ENCODE results near the gene AMMECR1.
A peak's percentile ranks its signal among the peaks of the same experiment; 100 is the strongest.
"Not testable (repeated sequence)": the region's sequence is repeated elsewhere in the genome, so short reads cannot be mapped to it uniquely, and the experiment has no call there.

AMMECR1 gene

DNA sequence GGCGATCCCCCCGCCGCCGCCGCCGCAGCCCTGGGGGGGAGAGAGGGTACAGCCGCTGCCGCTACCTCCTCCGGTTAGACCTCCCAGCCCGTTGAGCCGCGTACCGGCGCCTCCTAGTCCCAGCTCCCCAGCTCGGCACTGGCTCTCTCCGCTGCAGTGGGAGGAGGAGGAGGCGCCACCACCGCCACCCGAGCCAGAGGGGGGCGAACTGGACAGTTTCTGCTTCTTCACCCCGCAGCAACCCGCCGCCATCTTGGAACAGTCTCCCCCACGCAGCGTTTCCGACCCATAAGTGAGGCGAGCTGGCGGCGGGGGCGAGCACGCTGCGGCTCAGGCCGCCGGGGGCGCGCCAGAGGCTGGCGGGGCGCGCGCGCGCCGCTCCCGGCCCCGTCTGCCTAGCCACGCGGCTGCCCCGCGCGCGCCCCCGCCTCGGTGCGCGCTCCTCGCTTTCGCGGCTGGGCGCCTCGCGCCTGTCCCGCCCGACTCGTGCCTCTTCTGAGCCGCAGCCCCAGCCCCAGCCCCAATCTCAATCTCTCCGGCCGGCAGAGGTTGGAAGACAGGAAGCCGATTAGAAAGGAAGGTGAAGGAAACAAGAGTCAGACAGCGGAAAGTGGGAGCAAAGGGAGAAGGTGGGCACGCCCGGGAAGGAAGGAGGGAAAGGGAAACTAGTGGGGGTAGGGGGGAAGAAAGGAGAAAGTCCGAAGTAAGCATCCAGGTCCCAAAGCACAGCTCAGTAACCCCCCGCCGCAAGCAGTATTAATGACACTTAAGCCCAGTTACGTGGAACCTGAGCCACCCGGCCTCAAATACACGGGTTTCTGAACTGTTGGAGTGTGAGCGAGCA lies at the start of gene AMMECR1:
Gene AMMECR1 (minus strand): TSS at position 266 of the 844 bp plus-strand sequence. CDS start 14 bp downstream, at position 252.
- DNase-seq (ENCODE audit: low spot score) = peak; percentile 92

DNA sequence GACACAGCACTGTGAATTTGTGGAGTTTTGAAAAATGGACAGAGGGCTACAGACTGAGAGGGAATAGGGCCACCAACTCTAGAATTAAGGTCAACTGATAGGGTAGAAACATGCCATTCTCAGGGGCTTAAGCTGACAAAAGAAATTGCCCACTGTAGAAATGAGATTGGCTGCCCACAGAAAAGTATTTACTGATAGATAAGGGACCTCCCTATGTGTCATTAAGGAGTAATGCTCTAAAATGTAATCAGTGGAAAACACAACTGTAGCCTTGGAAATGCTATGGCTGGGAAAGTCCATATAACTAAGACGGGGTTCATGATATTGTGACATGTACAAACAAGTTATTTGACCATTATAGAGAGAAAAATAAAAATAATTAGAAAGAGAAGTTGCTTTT lies 45.4 kb upstream of the AMMECR1 start:
- no peak for DNase-seq (ENCODE audit: low spot score)

DNA sequence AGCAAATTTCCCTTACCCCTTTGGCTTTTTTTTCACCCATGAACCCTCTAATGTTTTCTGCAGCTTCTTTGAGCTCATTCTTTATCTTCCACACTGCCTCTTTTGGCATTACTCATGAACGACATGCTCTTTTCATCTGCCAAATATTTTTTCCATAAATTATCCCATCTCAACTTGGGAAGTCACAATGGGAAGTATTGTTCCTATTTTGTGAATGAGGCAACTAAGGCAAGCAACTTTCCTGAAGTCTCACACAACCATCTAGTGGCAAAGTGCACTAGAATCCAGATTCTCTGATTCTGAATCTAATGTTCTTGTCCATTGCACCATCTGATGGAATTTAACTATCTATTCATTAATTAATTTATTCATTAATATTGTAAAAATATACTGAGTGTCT lies 41.4 kb upstream of the AMMECR1 start:
- no peak for DNase-seq (ENCODE audit: low spot score)

DNA sequence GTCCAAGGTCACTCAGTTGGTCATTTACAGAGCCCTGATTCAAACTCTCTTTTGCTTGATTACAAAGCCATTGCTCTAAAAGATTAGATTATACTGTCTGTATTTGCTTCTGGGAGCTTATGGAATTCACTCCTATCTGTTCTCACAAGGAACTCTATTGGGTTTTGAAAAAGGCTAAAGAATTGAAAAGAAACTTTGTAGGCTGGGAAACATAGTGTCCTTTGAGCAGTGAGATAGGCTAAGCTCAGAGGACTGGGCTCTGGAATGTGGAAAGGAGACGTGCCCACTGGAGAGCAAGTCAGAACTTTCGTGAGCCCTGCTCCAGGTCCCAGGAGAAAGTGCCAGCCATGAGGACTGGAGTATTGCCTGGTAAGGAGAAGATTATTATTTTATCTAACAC lies 40.7 kb upstream of the AMMECR1 start, which contains the start of gene RTL9:
Gene RTL9 (plus strand): TSS at position 301 of the 400 bp plus-strand sequence. CDS start 91,770 bp downstream, outside the sequence.
- no peak for DNase-seq (ENCODE audit: low spot score)

DNA sequence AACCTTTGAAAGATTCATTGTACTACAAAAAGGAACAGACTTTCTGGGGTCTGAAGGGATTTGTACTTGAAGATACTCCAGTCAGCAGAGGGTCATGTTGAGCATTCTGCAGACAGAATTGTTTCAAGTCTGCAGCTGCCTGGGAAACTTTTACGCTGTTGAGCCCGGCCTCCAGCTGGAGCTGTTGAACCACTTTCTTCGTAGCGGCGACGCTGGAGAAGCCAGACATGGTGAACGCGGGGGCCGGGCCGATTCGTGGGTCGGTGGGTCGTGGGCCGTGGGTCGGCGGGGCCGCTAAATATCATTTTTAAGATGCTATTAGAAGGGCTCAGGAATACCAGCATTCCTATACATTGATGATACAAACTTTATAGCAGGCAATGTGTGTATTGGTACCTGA lies 28.8 kb upstream of the AMMECR1 start:
- DNase-seq (ENCODE audit: low spot score) = no peak

DNA sequence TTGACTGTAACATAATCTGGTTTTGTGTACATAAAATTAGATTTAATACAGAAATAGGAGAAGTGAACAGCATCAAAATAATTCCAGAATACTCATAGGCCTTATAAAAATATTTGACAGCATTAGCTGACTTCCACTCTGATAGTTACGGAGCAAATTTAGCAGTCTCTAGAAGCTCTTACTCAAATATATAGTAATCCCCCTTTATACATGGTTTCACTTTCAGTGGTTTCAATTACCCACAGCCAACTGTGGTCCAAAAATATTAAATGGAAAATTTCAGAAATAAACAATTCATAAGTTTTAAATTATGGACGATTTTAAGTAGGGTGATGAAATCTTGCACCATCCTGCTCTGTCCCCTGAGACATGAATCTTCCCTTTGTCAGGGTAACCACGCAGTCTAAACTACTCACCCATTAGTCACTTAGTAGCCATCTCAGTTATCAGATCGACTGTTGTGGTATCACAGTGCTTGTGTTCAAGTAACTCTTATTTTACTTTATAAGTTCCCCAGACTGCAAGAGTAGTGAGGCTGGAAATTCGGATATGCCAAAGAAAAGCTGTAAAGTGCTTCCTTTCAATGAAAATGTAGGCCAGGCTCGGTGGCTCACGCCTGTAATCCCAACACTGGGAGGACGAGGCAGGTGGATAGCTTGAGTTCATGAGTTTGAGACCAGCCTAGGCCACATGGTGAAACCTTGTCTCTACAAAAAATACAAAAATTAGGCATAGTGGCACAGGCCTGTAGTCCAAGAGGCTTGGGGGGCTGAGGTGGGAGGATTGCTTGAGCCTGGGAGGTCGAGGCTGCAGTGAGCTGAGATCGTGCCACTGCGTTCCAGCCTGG lies 23.5 kb upstream of the AMMECR1 start:
- DNase-seq (ENCODE audit: low spot score) = peak; percentile 33

DNA sequence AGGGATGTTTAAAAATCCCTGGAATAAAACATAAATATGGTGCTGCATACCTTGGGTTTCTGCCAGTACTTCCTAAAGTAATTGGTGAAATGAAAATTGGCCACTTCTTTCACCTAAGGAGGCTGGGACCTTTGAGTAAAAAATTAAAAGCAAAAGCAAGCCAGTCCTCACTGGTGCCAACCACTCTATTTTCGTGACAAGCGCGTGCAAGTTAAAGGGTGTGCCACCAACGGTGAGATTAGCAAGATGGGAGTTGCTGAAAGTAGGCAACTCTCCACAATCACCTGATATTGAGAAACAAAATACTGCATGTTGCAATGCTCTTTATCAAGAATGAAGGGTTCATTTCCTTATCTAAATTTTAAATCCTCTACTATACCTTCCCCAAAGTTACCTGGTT lies 21.1 kb upstream of the AMMECR1 start:
- no peak for DNase-seq (ENCODE audit: low spot score)

DNA sequence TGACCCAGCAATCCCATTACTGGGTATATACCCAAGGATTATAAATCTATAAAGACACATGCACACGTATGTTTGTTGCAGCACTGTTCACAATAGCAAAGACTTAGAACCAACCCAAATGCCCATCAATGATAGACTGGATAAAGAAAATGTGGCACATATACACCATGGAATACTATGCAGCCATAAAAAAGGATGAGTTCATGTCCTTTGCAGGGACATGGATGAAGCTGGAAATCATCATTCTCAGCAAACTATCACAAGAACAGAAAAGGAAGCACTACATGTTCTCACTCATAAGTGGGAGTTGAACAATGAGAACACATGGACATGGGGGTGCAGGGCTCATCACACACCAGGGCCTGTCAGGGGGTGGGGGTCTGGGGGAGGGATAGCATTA lies 15.6 kb upstream of the AMMECR1 start:
- not testable (repeated sequence) for DNase-seq (ENCODE audit: low spot score)

DNA sequence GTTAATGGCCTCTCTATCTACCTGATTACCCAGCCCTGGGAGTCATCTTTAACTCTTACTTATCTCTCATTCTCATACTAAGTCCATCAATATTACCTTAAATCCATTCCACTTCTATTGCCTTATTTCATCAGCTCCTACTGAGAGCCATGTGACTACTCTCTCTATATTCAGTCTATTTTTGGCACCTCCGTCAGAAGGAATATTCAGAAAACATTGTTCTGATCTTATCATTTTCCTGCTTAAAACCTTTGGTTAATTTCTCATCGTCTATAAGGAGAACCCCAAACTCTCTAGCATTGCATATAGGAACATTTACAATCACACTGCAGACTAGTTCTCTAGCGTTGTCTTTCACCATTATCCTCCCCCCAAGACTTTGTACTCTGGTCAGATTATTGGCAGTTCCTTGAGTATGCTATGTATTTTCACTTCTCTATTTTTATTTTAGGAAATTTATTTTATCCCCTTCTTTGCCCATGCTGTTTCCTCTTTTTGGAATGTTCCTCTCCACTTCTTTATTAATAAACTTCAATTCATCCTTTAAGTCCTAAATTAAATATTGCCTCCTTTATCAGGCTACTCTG lies 13.7 kb upstream of the AMMECR1 start:
- DNase-seq (ENCODE audit: low spot score) = no peak

DNA sequence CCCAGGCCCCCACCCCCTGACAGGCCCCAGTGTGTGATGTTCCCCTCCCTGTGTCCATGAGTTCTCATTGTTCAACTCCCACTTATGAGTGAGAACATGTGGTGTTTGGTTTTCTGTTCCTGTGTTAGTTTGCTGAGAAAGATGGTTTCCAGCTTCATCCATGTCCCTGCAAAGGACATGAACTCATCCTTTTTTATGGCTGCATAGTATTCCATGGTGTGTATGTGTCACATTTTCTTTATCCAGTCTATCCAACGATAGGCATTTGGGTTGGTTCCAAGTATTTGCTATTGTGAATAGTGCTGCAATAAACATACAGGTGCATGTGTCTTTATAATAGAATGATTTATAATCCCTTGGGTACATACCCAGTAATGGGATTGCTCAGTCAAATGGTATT lies 10.7 kb upstream of the AMMECR1 start:
- DNase-seq (ENCODE audit: low spot score) = not testable (repeated sequence)

DNA sequence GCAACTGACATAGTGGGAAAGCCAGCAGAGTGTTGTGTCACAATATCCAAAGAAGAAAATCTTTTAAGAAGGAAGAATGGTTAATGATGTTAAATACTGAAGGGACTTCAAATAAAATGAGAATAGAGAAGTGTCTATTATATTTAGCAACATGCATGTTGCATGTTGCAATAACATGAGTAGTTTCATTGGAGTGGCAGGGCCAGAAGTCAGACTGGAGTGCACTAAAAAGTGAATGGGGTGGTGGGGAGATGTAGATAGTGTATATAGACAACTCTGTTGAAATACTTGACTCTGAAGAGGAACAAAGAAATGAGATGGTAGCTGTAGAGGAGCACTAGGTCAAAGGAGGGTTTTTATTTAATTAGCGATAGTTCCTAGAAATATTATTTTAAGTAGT lies 9.5 kb upstream of the AMMECR1 start:
- DNase-seq (ENCODE audit: low spot score) = no peak

DNA sequence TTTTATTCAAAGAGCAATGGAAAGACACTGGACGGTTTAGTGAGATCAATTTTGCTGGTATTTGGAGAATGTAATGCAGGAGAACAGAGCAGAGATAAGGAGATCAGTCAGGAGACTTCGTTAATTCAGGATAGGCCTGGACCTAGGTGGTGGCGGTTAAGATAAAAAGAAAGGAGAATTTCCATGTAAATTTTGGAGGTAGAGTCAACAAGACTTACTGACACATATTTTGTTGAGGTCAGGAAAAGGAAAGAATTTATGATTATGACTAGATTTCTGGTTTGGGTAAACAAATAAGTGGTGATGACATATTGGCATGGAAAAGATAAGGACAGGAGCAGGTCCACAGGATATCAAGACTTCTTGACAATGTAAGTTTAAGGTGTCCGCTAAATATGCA lies 8.8 kb upstream of the AMMECR1 start:
- no peak for DNase-seq (ENCODE audit: low spot score)

DNA sequence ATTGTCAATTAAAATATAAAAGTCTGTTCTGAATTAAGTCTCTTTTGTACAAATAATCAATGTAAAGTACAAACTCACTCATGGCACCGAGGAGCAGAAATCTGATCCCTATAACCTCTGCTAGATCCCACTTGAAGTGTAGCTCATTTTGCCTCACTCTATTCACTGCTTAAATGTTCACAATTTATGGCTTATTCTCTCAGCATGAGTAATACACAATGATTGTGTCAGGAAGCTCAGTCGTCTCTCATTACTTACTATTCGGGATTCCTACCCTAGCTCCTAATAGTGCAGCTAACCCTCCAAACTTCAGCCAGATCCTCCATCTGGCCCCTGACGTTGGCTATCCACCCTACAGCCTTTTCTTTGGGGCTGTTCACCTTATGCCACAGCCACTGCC lies 4.7 kb upstream of the AMMECR1 start:
- DNase-seq (ENCODE audit: low spot score) = peak; percentile 10

DNA sequence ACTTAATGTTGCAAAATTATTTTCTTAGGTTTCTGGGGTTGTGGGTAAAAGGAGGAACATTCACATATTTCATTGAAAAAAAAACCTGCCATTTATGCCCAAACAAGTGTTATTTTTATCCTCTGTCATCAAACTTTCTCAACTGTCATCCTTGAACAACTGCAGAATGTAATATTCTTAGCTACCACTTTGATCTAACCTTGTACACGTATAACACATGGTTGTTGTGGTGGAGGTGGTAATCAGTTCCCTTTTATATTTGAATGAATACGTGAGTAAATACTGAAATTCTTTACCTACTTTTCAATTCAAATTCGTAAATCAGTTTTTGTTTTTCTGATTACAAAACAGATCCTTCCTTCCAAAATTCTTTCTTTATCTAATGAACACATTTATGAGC lies 3.8 kb upstream of the AMMECR1 start:
- DNase-seq (ENCODE audit: low spot score) = no peak

DNA sequence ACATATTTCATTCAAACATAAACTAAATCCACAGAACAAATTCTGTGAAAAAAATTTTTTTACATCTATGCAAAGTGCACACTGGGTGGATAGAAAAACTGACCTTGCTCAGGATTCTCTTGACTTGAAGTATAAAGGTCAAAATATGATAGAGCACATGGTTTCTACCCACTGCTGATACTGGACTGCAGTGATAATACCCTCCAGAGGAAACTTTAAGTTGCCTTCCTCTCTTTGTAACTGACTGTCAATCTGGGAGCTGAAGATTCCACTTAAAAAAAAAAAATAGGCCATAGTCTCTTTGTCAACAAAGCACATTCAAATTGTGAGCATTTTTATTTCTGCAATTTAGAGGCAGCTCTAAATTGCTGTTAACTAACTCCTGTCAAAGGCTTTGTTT lies 3.2 kb upstream of the AMMECR1 start:
- no peak for DNase-seq (ENCODE audit: low spot score)

DNA sequence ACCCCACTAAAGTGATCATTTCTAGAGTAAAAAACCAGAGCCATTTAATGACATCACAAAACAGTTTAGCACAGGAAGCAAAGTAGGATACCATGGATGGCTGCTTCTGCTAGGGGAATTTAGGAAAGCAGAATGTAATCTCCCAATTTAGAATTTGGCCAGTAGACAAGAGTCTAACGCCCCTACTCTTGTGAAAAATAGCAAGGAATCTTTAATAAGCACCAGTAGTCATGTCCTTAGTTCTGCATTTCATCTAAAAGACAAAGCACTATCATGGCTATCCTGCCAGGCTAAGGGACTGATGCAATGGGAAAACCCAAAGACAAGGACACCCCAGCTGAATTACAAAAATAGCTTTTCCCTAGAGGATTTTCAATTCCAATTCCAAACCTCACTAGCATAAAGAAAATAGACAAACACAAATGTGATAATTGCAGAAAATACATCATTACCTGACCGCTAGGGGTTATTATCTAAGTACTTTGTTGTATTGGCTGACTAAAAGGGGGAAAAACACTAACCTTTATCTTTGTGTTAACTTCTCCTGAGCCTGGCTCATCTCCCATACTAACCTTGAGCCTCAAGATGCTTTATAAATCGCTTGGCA lies 2.6 kb upstream of the AMMECR1 start:
- no peak for DNase-seq (ENCODE audit: low spot score)

DNA sequence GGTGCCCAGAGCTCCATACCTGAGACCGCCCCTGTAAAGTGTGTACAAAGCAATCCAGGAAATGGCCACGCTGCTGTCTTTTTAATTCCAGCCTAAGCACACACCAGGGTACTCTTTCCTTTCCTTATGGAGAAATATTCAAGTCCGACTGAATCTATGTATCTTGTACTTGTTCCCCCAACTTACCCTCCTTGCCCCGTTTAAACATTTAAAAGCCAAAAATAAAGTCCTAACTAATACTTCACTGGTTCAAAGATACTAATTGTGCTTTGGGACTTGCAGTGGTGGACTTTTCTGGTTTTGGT lies 731 bp upstream of the AMMECR1 start:
- DNase-seq (ENCODE audit: low spot score) = no peak

DNA sequence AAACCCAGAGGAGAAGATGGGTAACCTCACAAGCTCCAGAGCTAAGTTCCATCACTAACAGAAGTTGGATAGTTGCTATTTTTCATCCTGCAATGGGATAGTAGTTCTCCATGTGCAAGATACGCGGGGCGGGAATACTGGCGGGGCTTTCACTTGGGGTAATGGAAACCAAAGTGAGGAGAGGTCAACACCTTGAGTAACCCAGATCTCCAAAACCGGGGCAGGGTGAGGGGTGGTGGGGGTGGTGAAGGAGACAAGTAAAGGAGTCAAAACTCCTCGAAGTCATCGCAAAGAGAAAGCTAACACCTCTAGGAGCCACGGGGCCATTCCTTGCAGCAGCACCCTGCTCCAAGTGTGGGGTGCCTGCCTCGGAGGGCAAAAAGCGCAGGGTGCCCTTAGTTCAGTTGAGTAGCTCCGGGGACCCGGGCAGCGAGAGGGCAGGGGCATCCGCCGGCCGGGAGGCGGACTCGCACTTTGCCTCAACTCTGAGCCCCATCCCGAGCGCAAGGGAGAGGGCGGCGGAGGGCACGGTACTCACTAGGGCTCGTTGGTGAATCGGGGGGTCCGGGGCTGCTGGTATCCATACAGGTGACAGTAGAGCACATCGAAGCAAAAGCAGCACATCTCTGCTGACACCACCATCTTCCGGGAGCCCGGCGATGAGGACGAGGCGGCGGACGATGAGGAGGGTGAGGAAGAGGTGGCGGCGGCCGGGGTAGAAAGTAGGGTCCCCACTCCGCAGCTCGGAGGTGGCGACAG lies 645 bp downstream of the AMMECR1 start:
- DNase-seq (ENCODE audit: low spot score) = peak; percentile 30

DNA sequence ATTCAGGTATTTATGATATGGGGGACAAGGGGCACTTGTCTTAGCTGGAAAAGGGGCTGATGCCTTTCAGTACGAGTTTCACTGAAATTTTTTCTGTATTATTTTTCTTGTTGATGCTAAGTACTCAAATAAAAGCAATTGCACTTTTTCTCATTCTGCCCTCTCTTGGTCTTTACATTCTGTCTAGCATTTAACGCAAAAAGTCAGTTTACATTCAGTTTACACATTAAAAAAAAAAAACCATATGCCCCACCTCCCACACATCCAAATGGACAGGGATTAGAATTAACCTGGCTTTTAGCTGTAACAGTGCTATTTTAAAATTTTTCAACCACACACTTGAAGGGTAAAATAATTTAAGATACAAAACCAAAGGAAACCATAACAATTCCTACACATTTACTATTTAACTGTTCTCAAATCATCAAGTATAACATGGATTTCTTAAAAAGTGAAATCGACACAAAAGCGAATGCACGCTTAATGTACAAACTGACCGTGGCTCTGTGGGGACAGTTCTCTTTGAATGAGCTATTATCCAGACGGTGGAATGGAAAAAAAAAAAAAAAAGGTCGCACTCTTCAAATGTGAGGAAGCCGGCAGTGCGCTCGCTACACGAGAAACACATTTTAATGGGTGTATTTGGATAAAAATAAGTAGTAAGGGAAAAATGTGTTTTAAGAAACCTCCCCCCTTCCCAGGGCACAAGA lies 1.4 kb downstream of the AMMECR1 start:
- peak; percentile 6 for DNase-seq (ENCODE audit: low spot score)

DNA sequence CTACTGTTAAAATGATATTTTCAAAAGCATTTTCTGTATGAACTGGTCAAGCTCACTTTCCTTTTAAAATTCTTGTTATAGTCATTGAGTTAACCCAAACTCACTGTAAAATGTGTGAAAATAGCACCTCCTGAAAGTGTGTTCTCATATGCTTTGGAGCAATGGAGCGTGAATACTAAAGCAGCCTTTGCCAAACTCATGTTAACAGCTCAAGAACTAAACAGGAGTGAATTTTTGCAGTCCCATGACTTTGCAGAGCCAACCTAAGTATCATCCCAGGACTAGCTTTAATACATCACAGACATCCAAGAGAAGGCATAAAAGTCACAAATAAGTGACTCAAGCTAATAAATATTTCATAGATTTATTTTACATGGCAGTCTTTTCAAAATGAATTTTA lies 2.3 kb downstream of the AMMECR1 start:
- no peak for DNase-seq (ENCODE audit: low spot score)
